WI38 (cell line): ENCODE results near the gene PCTP.

Source experiments
- H3K4me3 ChIP-seq: 2 replicates; pipeline ENCODE4 v1.5.1; 2011; ENCODE audit warnings: low read depth, mild to moderate bottlenecking, control low read depth, low read length
- TF ChIP-seq, protein P1 (sequence below): IDR thresholded peaks from 2 replicates; pipeline ENCODE4 v1.5.1; 2012; ENCODE audit warnings: low read depth, mild to moderate bottlenecking, control low read depth, low read length

The PCTP gene

GRCh38 chr17:55776271-55776670, 25.4 kb downstream of the PCTP start:
- no peak overlapping the region for H3K4me3 ChIP-seq
- TF ChIP-seq, protein P1, sequence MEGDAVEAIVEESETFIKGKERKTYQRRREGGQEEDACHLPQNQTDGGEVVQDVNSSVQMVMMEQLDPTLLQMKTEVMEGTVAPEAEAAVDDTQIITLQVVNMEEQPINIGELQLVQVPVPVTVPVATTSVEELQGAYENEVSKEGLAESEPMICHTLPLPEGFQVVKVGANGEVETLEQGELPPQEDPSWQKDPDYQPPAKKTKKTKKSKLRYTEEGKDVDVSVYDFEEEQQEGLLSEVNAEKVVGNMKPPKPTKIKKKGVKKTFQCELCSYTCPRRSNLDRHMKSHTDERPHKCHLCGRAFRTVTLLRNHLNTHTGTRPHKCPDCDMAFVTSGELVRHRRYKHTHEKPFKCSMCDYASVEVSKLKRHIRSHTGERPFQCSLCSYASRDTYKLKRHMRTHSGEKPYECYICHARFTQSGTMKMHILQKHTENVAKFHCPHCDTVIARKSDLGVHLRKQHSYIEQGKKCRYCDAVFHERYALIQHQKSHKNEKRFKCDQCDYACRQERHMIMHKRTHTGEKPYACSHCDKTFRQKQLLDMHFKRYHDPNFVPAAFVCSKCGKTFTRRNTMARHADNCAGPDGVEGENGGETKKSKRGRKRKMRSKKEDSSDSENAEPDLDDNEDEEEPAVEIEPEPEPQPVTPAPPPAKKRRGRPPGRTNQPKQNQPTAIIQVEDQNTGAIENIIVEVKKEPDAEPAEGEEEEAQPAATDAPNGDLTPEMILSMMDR, result no peak

GRCh38 chr17:55777471-55777971, 26.7 kb downstream of the PCTP start:
- TF ChIP-seq, protein P1, result no peak
- H3K4me3 ChIP-seq, result no peak overlapping the region

- TF ChIP-seq, protein P1, result no peak
Observed at GRCh38 chr17:55778389-55779118, 27.7 kb downstream of the PCTP start.

DNA sequence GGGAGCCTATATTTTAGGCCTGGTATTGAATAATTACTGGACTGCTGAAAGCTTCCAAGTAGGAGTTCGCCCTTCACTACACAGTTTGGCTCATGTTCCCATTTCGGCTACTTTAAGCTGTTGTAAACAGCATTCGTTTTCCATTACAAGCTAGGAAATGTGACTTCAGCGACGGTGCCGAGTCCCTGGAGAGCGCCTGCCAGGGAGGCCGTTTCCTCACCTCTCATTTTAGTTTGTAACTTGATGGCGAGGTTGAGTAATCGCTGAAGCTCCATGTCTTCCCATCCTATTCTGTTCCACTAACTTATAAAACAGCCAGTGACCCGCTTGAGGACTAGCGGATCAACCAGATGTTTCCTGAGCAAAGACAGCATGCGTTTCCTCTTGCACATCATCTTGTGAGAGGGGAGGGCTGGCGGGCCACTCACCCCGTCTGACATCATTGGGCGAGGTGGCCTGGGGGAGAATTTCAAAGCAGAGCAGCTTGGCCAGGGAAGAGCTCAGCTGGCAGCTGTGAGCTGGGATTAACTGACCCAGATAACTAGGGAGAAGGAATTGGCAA, 32.9 kb downstream of the PCTP start:
- TF ChIP-seq, protein P1, result no peak

More at GRCh38 chr17:55778389-55779118, 27.7 kb downstream of the PCTP start:
- no peak overlapping the region for H3K4me3 ChIP-seq

DNA sequence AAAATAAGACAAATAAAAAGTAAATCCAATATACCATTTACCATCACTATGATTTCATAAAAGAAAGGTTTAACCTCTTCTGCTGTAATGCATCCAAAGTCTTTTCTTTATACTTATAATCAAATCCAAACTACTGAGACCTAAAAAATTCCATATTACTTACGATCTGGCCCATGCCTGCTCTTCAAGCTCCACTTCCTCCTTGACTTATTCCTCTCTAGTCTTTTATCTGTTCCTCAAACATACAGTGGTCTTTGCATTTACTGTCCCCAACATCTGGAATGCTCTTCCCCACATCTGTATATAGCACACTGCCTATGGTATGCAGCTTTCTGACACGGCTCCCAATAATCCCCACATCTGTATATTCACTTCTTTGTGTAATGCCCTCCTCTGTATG, 33.8 kb downstream of the PCTP start:
- no peak overlapping the region for H3K4me3 ChIP-seq
- TF ChIP-seq, protein P1, result no peak

More for the DNA sequence above, 32.9 kb downstream of the PCTP start:
- no peak overlapping the region for H3K4me3 ChIP-seq

- H3K4me3 ChIP-seq, result no peak overlapping the region
Observed at GRCh38 chr17:55785181-55785580, 34.3 kb downstream of the PCTP start.

DNA sequence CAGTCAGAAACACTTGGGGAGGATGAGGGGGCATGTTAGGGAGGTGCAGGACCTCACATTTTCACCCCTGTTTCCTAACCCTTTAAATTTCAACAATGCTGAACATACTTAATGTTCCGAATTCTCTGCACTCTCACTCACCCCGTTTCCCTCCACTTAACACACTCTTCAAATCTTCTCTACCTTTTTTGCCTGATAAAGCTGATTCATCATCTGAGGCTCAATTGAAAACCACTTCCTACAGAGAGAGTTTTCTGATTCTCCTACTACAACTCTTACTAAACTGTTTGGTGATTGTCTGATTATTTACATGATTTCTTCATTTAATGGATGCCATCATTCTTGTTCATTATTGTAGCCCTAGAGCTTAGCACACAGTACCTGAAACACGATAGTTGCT, 42.4 kb downstream of the PCTP start:
- TF ChIP-seq, protein P1, result no peak
- no peak overlapping the region for H3K4me3 ChIP-seq

More at GRCh38 chr17:55785181-55785580, 34.3 kb downstream of the PCTP start:
- TF ChIP-seq, protein P1, result no peak
